VCaP (cell line): ENCODE results near the gene FAM120C.

ENCODE experiments used
- H3K27ac ChIP-seq: fragments of 450-650 bp; 2 replicates; pipeline ENCODE4 v1.5.1; 2017
- TF ChIP-seq, protein P1 (sequence below): fragments of 450-650 bp; conservative IDR thresholded peaks from 2 replicates; pipeline ENCODE4 v1.5.1; 2017; ENCODE audit warnings: mild to moderate bottlenecking, moderate library complexity

FAM120C gene

DNA sequence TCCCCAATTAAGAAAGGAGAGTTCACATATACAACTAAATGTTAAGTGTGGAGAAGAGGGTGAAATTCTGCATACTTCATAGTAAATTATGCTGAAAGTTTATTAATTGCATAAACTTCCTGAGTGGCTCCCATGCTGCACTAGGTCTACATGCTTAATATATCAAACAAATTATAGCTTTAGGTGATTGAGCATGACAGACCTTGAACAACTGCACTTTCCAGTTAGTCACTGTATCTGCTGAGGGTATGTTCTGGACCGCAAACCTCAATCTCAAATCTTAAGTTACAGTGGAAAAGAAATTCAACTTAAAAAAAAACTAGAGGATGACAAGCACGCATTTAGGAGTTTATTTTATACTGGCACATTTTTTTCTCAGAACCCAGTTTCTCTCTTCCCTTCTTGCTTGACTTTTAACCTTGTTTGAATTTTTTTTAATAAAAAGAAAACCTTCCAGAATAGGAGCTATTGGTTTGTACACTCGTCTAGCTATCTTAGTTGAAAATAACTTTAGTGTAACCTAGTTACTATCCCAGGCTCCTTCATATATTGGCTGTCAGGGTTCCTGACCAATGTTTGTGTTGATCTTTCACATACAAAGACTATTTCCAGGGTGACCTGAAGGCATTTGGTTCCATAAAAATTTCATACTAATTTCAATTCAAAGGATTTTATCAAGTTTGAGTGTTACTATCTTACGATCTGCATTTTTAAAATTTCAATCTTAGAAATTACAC, 10.2 kb upstream of the FAM120C start:
- H3K27ac ChIP-seq = no peak overlapping the region
- TF ChIP-seq, protein P1, sequence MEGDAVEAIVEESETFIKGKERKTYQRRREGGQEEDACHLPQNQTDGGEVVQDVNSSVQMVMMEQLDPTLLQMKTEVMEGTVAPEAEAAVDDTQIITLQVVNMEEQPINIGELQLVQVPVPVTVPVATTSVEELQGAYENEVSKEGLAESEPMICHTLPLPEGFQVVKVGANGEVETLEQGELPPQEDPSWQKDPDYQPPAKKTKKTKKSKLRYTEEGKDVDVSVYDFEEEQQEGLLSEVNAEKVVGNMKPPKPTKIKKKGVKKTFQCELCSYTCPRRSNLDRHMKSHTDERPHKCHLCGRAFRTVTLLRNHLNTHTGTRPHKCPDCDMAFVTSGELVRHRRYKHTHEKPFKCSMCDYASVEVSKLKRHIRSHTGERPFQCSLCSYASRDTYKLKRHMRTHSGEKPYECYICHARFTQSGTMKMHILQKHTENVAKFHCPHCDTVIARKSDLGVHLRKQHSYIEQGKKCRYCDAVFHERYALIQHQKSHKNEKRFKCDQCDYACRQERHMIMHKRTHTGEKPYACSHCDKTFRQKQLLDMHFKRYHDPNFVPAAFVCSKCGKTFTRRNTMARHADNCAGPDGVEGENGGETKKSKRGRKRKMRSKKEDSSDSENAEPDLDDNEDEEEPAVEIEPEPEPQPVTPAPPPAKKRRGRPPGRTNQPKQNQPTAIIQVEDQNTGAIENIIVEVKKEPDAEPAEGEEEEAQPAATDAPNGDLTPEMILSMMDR = no peak

DNA sequence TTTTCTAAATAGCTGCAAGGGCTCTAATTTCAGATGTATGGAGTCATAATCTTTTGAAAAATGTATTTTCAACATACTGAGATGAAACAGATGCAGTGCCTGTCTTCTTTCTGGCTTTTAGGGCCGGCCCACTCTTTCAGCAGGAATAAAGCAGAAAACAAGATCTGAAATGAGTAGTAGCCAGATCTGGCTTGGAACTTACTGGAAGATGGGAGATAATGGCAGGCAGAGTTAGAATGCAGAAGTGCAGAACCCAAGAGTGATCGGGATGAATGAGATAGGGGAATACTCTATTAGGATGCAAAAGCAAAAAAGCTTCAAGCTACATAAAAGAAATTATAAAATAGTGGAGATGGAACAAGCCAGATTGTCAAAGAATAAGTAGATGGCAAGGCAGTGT, 1.4 kb upstream of the FAM120C start:
- TF ChIP-seq, protein P1 = no peak
- no peak overlapping the region for H3K27ac ChIP-seq

DNA sequence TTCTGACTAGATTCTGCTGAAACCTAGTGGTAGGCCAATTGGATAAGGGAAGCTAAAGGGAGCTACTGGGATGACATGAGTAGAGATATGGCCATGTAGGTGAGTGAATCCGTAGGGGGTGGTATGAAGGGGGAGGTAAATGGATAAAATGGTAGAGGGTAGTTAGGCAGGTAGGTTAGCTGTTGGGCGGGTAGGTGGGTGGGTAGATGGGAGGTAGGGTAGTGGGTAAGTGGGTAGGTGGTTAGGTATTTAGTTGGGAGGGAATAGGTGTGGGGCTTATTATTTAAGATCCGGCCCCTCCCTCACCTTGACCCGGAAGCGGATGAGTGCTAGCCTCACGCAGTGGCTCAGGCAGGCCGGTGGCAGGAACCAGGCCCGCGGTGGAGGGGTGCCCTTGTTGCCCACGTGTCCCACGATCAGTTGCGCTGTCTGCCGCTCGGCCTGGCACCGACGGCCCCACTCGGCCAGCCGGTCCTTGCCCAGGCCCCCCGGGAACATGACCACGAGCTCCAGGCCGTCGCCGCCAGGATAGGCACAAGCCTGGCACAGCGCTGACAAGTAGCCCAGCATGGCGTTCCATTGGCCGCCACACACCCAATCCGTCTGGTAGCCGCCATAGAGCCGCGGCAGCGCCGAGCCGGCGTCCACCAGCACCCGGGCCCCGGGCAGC, 725 bp downstream of the FAM120C start:
- peak overlapping the region; percentile 73 for H3K27ac ChIP-seq
- TF ChIP-seq, protein P1 = no peak

DNA sequence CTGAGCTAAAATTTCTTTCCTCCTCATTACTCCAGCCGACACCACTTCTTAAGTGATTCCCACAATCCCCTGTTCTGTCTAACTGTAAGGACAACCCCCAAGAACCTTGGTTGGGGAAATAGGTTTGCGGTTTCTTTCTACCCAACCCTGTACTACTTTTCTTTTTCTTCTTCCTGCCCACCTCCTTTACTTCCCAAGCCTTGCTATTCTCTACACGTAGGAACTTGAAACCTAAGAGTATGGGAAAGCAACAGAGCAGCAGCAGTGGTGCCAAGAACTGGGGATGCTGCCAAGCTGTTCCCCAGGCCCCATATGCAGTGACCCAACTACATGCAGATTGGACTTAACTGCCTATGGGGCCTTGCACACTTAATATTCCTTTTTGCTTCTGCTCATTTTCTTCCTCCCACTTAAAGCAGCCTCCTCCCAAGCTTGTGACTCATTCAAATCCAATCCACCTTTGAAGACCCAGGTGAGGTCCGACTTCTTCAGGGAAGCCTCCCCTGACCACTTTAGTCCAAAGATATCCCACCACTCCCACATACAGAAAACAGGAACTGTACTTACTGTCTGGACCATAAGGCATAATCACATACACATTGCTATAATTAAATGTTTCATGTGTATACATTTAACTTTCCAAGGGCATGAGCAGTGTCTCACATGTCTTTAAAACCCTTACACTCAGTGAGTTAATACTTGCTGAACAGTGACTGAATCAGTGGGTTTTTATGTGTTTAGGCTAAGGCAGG, 1.7 kb downstream of the FAM120C start:
- TF ChIP-seq, protein P1 = no peak
- H3K27ac ChIP-seq = no peak overlapping the region

DNA sequence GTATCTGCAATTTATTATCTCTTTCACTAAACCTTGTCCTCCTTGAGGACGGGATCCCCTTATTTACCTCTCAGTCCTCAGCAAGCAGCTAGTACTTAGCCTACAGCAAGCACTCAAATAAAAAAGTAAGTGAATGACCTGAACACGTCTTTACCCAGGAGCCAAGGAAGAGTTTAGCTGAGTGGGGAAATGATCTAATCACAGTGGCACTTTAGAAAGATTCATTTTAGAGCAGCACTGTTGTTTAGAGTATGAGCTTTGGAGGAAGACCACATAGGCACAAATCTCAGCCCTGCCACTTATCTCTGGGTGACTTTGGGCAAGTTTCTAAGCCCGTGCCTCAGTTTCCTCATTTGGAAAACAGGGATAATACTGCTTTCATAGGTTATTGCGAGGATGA, 2.7 kb downstream of the FAM120C start:
- TF ChIP-seq, protein P1 = no peak

DNA sequence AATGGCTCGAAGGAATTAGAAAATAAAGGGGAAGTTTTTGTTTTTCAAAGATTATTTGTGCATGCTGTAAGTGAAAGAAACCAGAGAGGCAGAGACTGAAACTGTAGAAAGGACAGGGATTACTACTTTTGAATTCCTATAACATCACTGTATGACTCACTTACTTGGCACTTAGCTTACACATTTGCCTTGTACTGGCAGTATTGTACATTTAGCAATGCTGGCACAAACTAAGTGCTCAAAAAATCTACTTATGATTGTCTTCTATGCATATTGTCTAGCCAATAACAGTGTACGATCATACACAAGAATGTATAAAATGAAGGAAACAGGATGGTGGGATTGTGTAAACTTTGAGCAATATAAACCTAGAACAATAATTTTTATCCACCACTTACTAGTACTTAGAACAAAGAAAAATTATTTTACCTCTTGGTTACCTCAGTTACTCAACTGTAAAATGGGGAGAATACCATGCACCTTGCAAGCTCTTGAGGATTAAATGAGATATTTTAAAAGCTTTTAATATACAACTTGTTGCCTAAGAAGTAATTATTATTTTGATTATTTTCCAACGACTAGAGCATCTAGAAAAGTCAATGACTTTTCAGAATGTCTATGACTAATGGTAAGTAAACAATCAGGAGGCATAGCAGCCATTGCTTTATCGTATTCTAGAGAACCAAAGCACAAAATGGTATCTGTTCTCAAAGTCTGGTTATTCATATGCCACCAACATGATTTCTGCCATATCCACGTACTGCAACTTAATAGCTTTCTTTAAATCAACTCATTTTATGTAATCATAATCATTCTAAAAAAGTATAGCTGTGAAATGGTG, 4.7 kb downstream of the FAM120C start:
- TF ChIP-seq, protein P1 = no peak
- no peak overlapping the region for H3K27ac ChIP-seq

More for the DNA sequence above, 2.7 kb downstream of the FAM120C start:
- H3K27ac ChIP-seq = no peak overlapping the region
